GM23338 (cell line): ENCODE measurements around the gene LOXL4. TPM values are rescaled to one million over a fixed set of nuclear protein-coding genes. Genes with fewer than 3 reads are reported as not detected.

Source experiments
- ATAC-seq: fragments of 200-7000 bp; cut with Tn5 transposase; 3 replicates; pipeline ENCODE4 v1.9.1; 2020
- DNase-seq: peaks from one replicate; pipeline ENCODE4 v3.0.0-alpha.2; 2015; ENCODE audit warnings: low spot score
- H2AFZ ChIP-seq: fragments of 200-600 bp; sonication (generic); 2 replicates; pipeline ENCODE4 v1.8.0; 2016; ENCODE audit warnings: antibody characterized with exemption, mild to moderate bottlenecking, moderate library complexity
- H3F3A ChIP-seq: fragments of 200-600 bp; sonication (generic); replicated peaks from 2 replicates; pipeline ENCODE4 v1.8.0; 2017; ENCODE audit warnings: antibody characterized with exemption, mixed run types, low read depth
- H3K27ac ChIP-seq: fragments of 200-600 bp; sonication (generic); 2 replicates; pipeline ENCODE4 v1.6.1; 2016; ENCODE audit warnings: low read depth
- H3K27me3 ChIP-seq: fragments of 200-600 bp; sonication (generic); 2 replicates; pipeline ENCODE4 v1.8.0; 2016; ENCODE audit warnings: mild to moderate bottlenecking, mixed run types, moderate library complexity; ENCODE audit not compliant: insufficient read depth
- H3K36me3 ChIP-seq: fragments of 200-600 bp; sonication (generic); 2 replicates; pipeline ENCODE4 v1.8.0; 2016; ENCODE audit warnings: mild to moderate bottlenecking; ENCODE audit not compliant: insufficient read depth
- H3K4me1 ChIP-seq: fragments of 200-600 bp; sonication (generic); 2 replicates; pipeline ENCODE4 v1.8.0; 2016; ENCODE audit warnings: mild to moderate bottlenecking, moderate library complexity; ENCODE audit not compliant: insufficient read depth
- H3K4me2 ChIP-seq: fragments of 200-600 bp; sonication (generic); 2 replicates; pipeline ENCODE4 v1.7.1; 2017; ENCODE audit warnings: mixed run types
- H3K4me3 ChIP-seq: fragments of 200-600 bp; sonication (generic); 2 replicates; pipeline ENCODE4 v1.6.1; 2016; ENCODE audit warnings: mixed run types
- H3K79me2 ChIP-seq: fragments of 200-600 bp; sonication (generic); replicated peaks from 2 replicates; pipeline ENCODE4 v1.8.0; 2017; ENCODE audit warnings: mild to moderate bottlenecking; ENCODE audit not compliant: insufficient read depth
- H3K9me2 ChIP-seq: fragments of 200-600 bp; sonication (generic); 2 replicates; pipeline ENCODE4 v1.8.0; 2017; ENCODE audit not compliant: insufficient read depth
- H4K20me1 ChIP-seq: fragments of 200-600 bp; sonication (generic); replicated peaks from 2 replicates; pipeline ENCODE4 v1.8.0; 2017; ENCODE audit warnings: mild to moderate bottlenecking; ENCODE audit not compliant: insufficient read depth
- H3K27ac Mint-ChIP-seq: 2 replicates; pipeline ENCODE4 v1.8.0; 2020; ENCODE audit warnings: inconsistent platforms, mild to moderate bottlenecking, moderate library complexity, mixed read lengths
- H3K27me3 Mint-ChIP-seq: 3 replicates; pipeline ENCODE4 v1.8.0; 2022; ENCODE audit warnings: low read depth, mild to moderate bottlenecking, moderate library complexity, mixed read lengths, inconsistent platforms; ENCODE audit not compliant: insufficient read depth, poor library complexity
- H3K36me3 Mint-ChIP-seq: 3 replicates; pipeline ENCODE4 v1.8.0; 2021; ENCODE audit warnings: low read depth, mild to moderate bottlenecking, inconsistent platforms, moderate library complexity, mixed read lengths
- H3K4me1 Mint-ChIP-seq: 3 replicates; pipeline ENCODE4 v1.8.0; 2020; ENCODE audit warnings: mild to moderate bottlenecking, inconsistent platforms, mixed read lengths
- H3K4me3 Mint-ChIP-seq: 3 replicates; pipeline ENCODE4 v1.8.0; 2021; ENCODE audit warnings: moderate library complexity, mild to moderate bottlenecking, inconsistent platforms, mixed read lengths
- H3K9me3 Mint-ChIP-seq: 3 replicates; pipeline ENCODE4 v1.8.0; 2020; ENCODE audit warnings: moderate library complexity, mild to moderate bottlenecking, inconsistent platforms, mixed read lengths
- CREB1 ChIP-seq: fragments of 250-450 bp; sonication (Bioruptor Pico); IDR thresholded peaks from 2 replicates; pipeline ENCODE4 v1.5.0; 2020; ENCODE audit warnings: low read depth, mild to moderate bottlenecking, moderate library complexity
- CTCF ChIP-seq, 2 experiments: fragments of 200-600 bp in 1 of 2; sonication (generic) in 1 of 2; conservative IDR thresholded peaks; 2 replicates each; pipeline versions ENCODE4 v1.5.1 to v1.6.1; 2016 to 2017; ENCODE audit warnings: antibody characterized with exemption in 2 of 2, low read depth in 2 of 2, mild to moderate bottlenecking in 2 of 2, moderate library complexity in 1 of 2
- ETS1 ChIP-seq: IDR thresholded peaks from 2 replicates; pipeline ENCODE4 v1.6.1; 2016; ENCODE audit warnings: antibody characterized with exemption
- EZH2 ChIP-seq: fragments of 200-600 bp; sonication (generic); IDR thresholded peaks from one replicate; pipeline ENCODE4 v1.8.0; 2017; ENCODE audit warnings: antibody characterized with exemption, mild to moderate bottlenecking, low read depth; ENCODE audit not compliant: unreplicated experiment
- EZH2phosphoT487 ChIP-seq: fragments of 200-600 bp; sonication (generic); IDR thresholded peaks from one replicate; pipeline ENCODE4 v1.8.1; 2018; ENCODE audit warnings: antibody characterized with exemption; ENCODE audit not compliant: unreplicated experiment
- JUNB ChIP-seq: IDR thresholded peaks from one replicate; pipeline ENCODE4 v1.6.1; 2016; ENCODE audit warnings: antibody characterized with exemption; ENCODE audit not compliant: unreplicated experiment
- NANOG ChIP-seq: IDR thresholded peaks from 2 replicates; pipeline ENCODE4 v1.6.1; 2016; ENCODE audit warnings: antibody characterized with exemption, borderline replicate concordance
- POLR2AphosphoS5 ChIP-seq: IDR thresholded peaks from 2 replicates; pipeline ENCODE4 v1.6.1; 2016; ENCODE audit warnings: antibody characterized with exemption, low read depth
- REST ChIP-seq: IDR thresholded peaks from one replicate; pipeline ENCODE4 v1.6.1; 2018; ENCODE audit warnings: antibody characterized with exemption; ENCODE audit not compliant: unreplicated experiment
- STAT1 ChIP-seq: IDR thresholded peaks from one replicate; pipeline ENCODE4 v1.6.1; 2016; ENCODE audit warnings: antibody characterized with exemption; ENCODE audit not compliant: unreplicated experiment
- ZNF114 ChIP-seq: fragments of 250-450 bp; sonication (Bioruptor Pico); IDR thresholded peaks from 2 replicates; pipeline ENCODE4 v1.5.0; 2020; ENCODE audit warnings: mild to moderate bottlenecking, moderate library complexity
- ZNF331 ChIP-seq: fragments of 250-450 bp; sonication (Bioruptor Pico); IDR thresholded peaks from 2 replicates; pipeline ENCODE4 v1.5.0; 2020; ENCODE audit warnings: low read depth, mild to moderate bottlenecking, moderate library complexity
- ZNF462 ChIP-seq: fragments of 250-450 bp; sonication (Bioruptor Pico); IDR thresholded peaks from 2 replicates; pipeline ENCODE4 v1.5.0; 2020; ENCODE audit warnings: mild to moderate bottlenecking, moderate library complexity
- polyA plus RNA-seq: library from polyadenylated mRNA; unstranded; fragments of >200 nt; fragmentation: Nextera tagmentation; extraction: Ambion mirVana; gene quantifications from 2 replicates; pipeline ENCODE4 v1.2.1, GENCODE V29; 2016
- total RNA-seq: library from RNA; depleted of rRNA; stranded (reverse); fragments of >200 nt; shearing (Covaris generic); gene quantifications from 2 replicates; pipeline ENCODE4 v1.2.3, GENCODE V29; 2014

LOXL4 gene
- total and polyA plus RNA-seq, 2 experiments from 2014 or later: 0.21 to 0.38 TPM

- Histone ChIP-seq H2AFZ (no peak overlapping the region), H3F3A (no peaks in the 10 kb centered on the region), H3K27ac (no peak overlapping the region), H3K36me3 (no peaks in the 10 kb centered on the region), H3K4me2 (no peak overlapping the region), H3K9me2 (no peaks in the 10 kb centered on the region), H3K79me2 (peaks cover 2% of the 10 kb centered on the region; the same call in 1 of the 2 replicates), H3K27me3 (no peaks in the 10 kb centered on the region), H4K20me1 (peaks cover 4% of the 10 kb centered on the region), H3K4me3 (no peak overlapping the region), H3K4me1 (no peaks in the 10 kb centered on the region)
- DNase-seq: no peak
- Mint-ChIP-seq H3K4me1 (peaks cover 6% of the 10 kb centered on the region; the same call in 2 of the 3 replicates), H3K4me3 (no peak overlapping the region), H3K36me3 (no peaks in the 10 kb centered on the region), H3K9me3 (no peaks in the 10 kb centered on the region), H3K27ac (no peak overlapping the region), H3K27me3 (no peaks in the 10 kb centered on the region)
- no peak for TF ChIP-seq ZNF114
- no peak for TF ChIP-seq CTCF (conservative IDR thresholded peaks at IDR 0.05; ENCODE audit: low read depth in 2 of 2)
- TF ChIP-seq ZNF462 (CRISPR knock-in tag): no peak
- no peak for TF ChIP-seq REST
- no peak for TF ChIP-seq POLR2AphosphoS5
- no peak for TF ChIP-seq CREB1
- no peak for TF ChIP-seq STAT1
- TF ChIP-seq EZH2phosphoT487: no peak
- TF ChIP-seq EZH2: no peak
- TF ChIP-seq JUNB: no peak
- no peak for TF ChIP-seq ETS1
- no peak for TF ChIP-seq ZNF331
- no peak for TF ChIP-seq NANOG
- ATAC-seq: no peak
These were observed 65.6 kb downstream of the LOXL4 start for GRCh38 chr10:98202378-98202777.
